Breast epithelium (tissue), 3 donors: ENCODE data around the gene CLIC3.

Experiments used
- POLR2A ChIP-seq: fragments of 450-650 bp; IDR thresholded peaks from one replicate; pipeline ENCODE4 v1.6.1; 2016; ENCODE audit warnings: antibody characterized with exemption, mild to moderate bottlenecking, moderate library complexity
- TF ChIP-seq, protein P1 (sequence below), 3 donors: fragments of 450-650 bp; IDR thresholded peaks; one replicate each; pipeline ENCODE4 v1.5.1; 2016 to 2017; ENCODE audit warnings: antibody characterized with exemption in 3 of 3, mild to moderate bottlenecking in 3 of 3, moderate library complexity in 3 of 3

DNA sequence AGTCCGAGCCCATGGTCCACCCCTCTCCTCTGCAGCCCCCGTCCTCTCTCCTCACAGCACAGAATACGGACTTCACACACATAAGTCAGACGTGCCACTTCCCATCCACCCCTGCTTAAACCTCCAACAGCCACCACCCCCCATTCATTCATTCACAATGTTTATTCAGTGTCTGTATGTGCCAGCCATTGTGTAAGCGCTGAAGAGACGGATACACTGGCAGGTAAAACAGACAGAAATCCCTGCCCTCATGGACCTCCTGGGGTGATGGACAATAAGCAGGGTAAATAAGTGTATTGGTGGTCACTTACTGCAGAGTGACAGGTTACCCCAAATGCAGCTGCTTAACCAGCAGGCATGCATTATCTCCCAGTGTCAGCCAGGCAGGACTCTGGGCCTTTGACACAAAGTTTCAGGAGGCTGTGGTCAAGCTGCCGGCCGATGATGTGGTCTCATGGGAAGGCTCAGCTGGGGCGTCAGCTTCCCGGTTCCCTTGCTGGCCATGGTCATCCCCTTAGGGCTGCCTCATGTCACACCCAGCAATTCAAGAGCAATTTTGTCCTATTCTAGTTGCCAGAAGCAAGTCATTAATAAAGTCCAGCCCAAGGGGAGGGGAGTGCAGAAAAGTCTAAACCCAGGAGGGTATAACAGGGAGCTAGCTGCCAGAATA is 6.0 kb downstream of the CLIC3 start:
- no peak for TF ChIP-seq POLR2A
- TF ChIP-seq, protein P1, sequence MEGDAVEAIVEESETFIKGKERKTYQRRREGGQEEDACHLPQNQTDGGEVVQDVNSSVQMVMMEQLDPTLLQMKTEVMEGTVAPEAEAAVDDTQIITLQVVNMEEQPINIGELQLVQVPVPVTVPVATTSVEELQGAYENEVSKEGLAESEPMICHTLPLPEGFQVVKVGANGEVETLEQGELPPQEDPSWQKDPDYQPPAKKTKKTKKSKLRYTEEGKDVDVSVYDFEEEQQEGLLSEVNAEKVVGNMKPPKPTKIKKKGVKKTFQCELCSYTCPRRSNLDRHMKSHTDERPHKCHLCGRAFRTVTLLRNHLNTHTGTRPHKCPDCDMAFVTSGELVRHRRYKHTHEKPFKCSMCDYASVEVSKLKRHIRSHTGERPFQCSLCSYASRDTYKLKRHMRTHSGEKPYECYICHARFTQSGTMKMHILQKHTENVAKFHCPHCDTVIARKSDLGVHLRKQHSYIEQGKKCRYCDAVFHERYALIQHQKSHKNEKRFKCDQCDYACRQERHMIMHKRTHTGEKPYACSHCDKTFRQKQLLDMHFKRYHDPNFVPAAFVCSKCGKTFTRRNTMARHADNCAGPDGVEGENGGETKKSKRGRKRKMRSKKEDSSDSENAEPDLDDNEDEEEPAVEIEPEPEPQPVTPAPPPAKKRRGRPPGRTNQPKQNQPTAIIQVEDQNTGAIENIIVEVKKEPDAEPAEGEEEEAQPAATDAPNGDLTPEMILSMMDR (IDR thresholded peaks at IDR 0.05), result no peak
